Uterus (tissue), 2 donors: Measurements from ENCODE around the gene PRR3.
A peak's percentile ranks its signal among the peaks of the same experiment; 100 is the strongest.

Experiments used
- CTCF ChIP-seq, 4 experiments: fragments of 200-600 bp in 2 of 4; fragments of 450-650 bp in 2 of 4; sonication (generic) in 2 of 4; IDR thresholded peaks; one replicate each; pipeline ENCODE4 v1.5.1; 2016 to 2019; ENCODE audit warnings: antibody characterized with exemption in 4 of 4, mild to moderate bottlenecking in 2 of 4, moderate library complexity in 1 of 4
- POLR2A ChIP-seq, 2 donors: fragments of 450-650 bp; IDR thresholded peaks; one replicate each; pipeline ENCODE4 v1.6.1; 2016; ENCODE audit warnings: antibody characterized with exemption in 2 of 2, mild to moderate bottlenecking in 1 of 2, moderate library complexity in 1 of 2

DNA sequence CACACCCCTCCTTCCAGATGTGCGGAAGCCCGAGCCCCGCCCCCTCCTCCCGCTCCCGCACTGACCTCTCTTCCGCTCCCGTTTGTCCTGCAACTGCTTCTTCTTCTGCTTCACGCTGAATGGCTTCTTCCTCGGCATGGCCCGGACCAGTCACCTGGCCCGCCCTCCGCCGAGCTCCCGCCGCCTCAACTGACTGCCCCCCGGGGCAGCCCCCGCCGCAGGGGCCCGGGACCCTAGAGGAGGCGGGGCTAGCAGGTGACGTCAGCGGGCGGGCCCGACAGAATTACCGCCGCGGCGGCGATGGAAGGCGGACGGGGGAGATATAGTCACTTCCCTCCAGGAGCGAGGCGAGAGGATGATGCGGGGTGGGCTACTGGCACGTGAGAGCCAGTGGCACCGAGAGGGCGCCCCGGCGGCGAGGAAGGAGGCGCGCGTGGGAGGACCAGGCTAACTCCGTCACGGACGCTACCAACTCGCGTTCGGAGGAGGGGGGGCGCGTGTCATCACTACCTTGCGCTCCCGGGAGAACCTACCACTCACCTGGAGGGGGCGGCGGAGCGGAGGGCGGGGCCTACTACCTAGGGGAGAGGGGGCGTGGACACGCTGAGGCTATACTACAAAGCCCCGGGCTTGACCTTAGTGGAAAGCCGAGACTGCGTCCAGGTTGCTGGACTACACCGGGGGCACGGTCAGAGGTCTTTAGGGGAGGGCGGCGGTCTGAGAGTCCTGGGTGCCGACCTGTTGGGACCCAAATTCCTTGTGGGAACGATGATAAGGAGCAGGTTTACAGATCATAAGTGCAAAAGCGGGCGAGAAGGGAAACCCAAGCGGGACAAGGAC is 809 bp upstream of the PRR3 start, which contains the start of gene GNL1:
- TF ChIP-seq POLR2A (IDR thresholded peaks at IDR 0.05): peak; percentile 20 to 75
- TF ChIP-seq CTCF (IDR thresholded peaks at IDR 0.05): no peak
